Astrocyte (in vitro differentiated cells and primary cell): ENCODE data around the gene ACKR2. TPM values are rescaled to one million over a fixed set of nuclear protein-coding genes. Genes with fewer than 3 reads are reported as not detected.

Source experiments
- DNase-seq: peaks from one replicate; pipeline ENCODE4 v3.0.0-alpha.2; 2010; ENCODE audit warnings: low read depth
- FAIRE-seq: peaks from 2 replicates; lab custom pipeline; 2011; peaks lifted over from hg19 to GRCh38; lab: Jason Lieb, UNC
- H2AFZ ChIP-seq: 2 replicates; pipeline ENCODE4 v1.6.0; 2012; ENCODE audit warnings: low read depth, low read length, inconsistent platforms
- H3K27ac ChIP-seq: 2 replicates; pipeline ENCODE4 v1.5.1; 2011; ENCODE audit warnings: low read depth, low read length, inconsistent platforms
- H3K27me3 ChIP-seq: 2 replicates; pipeline ENCODE4 v1.6.0; 2011; ENCODE audit warnings: low read length, inconsistent platforms; ENCODE audit not compliant: insufficient read depth
- H3K36me3 ChIP-seq: 2 replicates; pipeline ENCODE4 v1.5.1; 2011; ENCODE audit warnings: low read length, inconsistent platforms; ENCODE audit not compliant: insufficient read depth
- H3K4me1 ChIP-seq: 2 replicates; pipeline ENCODE4 v1.5.1; 2011; ENCODE audit warnings: low read length, inconsistent platforms; ENCODE audit not compliant: insufficient read depth
- H3K4me2 ChIP-seq: 2 replicates; pipeline ENCODE4 v1.6.0; 2012; ENCODE audit warnings: low read length, inconsistent platforms
- H3K4me3 ChIP-seq: 2 replicates; pipeline ENCODE4 v1.5.1; 2011; ENCODE audit warnings: low read depth, mild to moderate bottlenecking, low read length, inconsistent platforms; ENCODE audit not compliant: insufficient read depth
- H3K79me2 ChIP-seq: 2 replicates; pipeline ENCODE4 v1.6.0; 2012; ENCODE audit warnings: mild to moderate bottlenecking, low read length, inconsistent platforms; ENCODE audit not compliant: insufficient read depth
- H3K9ac ChIP-seq: 2 replicates; pipeline ENCODE4 v1.6.0; 2012; ENCODE audit warnings: mild to moderate bottlenecking, low read length, inconsistent platforms
- H3K9me3 ChIP-seq: 2 replicates; pipeline ENCODE4 v1.5.1; 2012; ENCODE audit warnings: low read depth, mild to moderate bottlenecking, low read length, inconsistent platforms; ENCODE audit not compliant: insufficient read depth
- H4K20me1 ChIP-seq: 2 replicates; pipeline ENCODE4 v1.6.0; 2012; ENCODE audit warnings: low read length, inconsistent platforms; ENCODE audit not compliant: insufficient read depth
- H3K27ac Mint-ChIP-seq: one replicate; pipeline ENCODE4 v1.8.0; 2021; ENCODE audit warnings: mild to moderate bottlenecking, mixed read lengths; ENCODE audit not compliant: unreplicated experiment
- H3K27me3 Mint-ChIP-seq: one replicate; pipeline ENCODE4 v1.8.0; 2021; ENCODE audit warnings: low read depth, mixed read lengths; ENCODE audit not compliant: unreplicated experiment
- H3K36me3 Mint-ChIP-seq: one replicate; pipeline ENCODE4 v1.8.0; 2021; ENCODE audit warnings: low read depth, mixed read lengths; ENCODE audit not compliant: unreplicated experiment
- H3K4me1 Mint-ChIP-seq: one replicate; pipeline ENCODE4 v1.8.0; 2021; ENCODE audit warnings: low read depth, mixed read lengths; ENCODE audit not compliant: unreplicated experiment
- H3K4me3 Mint-ChIP-seq: one replicate; pipeline ENCODE4 v1.8.0; 2021; ENCODE audit warnings: mild to moderate bottlenecking, moderate library complexity, mixed read lengths; ENCODE audit not compliant: unreplicated experiment
- H3K9me3 Mint-ChIP-seq: one replicate; pipeline ENCODE4 v1.8.0; 2021; ENCODE audit warnings: mild to moderate bottlenecking, mixed read lengths; ENCODE audit not compliant: unreplicated experiment
- EZH2 ChIP-seq: IDR thresholded peaks from 2 replicates; pipeline ENCODE4 v1.6.1; 2012; ENCODE audit warnings: mild to moderate bottlenecking, low read length, inconsistent platforms; ENCODE audit not compliant: insufficient read depth
- total RNA-seq: library from RNA; stranded (reverse); gene quantifications from 2 replicates; pipeline ENCODE4 v1.2.1, GENCODE V29; 2021
- TF ChIP-seq, protein P1 (sequence below): IDR thresholded peaks from 2 replicates; pipeline ENCODE4 v1.5.1; 2011; ENCODE audit warnings: low read depth, mild to moderate bottlenecking, inconsistent platforms, low read length, moderate library complexity; ENCODE audit not compliant: insufficient read depth

ACKR2 gene
- total RNA-seq, 1 donor from 2014 or later, result 1.7 TPM

DNA sequence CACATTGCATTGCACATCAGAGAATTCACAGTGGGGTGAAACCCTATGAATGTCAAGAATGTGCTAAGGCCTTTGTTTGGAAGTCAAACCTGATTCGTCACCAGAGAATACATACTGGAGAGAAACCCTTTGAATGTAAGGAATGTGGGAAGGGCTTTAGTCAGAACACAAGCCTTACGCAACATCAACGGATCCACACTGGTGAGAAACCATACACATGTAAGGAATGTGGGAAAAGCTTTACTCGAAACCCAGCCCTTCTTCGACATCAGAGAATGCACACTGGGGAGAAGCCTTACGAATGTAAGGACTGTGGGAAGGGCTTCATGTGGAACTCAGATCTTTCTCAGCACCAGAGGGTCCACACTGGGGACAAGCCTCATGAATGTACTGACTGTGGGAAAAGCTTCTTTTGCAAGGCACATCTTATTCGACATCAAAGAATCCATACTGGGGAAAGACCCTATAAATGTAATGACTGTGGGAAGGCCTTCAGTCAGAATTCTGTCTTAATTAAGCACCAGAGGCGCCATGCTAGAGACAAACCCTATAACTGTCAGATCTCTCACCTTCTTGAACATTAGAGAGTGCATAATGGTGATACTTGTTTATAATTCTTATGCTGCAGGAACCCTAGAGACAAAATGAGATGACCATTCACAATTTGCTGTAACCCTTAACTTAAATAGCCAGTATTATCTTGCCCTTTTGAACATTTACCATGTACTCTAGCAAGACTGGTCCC, 105.7 kb downstream of the ACKR2 start:
- H3K27me3 Mint-ChIP-seq, result no peaks in the 10 kb centered on the region
- Histone ChIP-seq H3K4me3 (no peak overlapping the region), H2AFZ (no peak overlapping the region), H3K79me2 (no peaks in the 10 kb centered on the region), H4K20me1 (no peaks in the 10 kb centered on the region), H3K4me1 (no peaks in the 10 kb centered on the region), H3K9me3 (peaks cover 29% of the 10 kb centered on the region), H3K4me2 (no peak overlapping the region), H3K9ac (no peak overlapping the region), H3K27me3 (no peaks in the 10 kb centered on the region), H3K36me3 (peaks cover 3% of the 10 kb centered on the region), H3K27ac (no peak overlapping the region)
- H3K27ac Mint-ChIP-seq, result peak overlapping the region; percentile 34
- H3K36me3 Mint-ChIP-seq, result peaks cover 11% of the 10 kb centered on the region
- H3K4me1 Mint-ChIP-seq, result no peaks in the 10 kb centered on the region
- H3K4me3 Mint-ChIP-seq, result no peak overlapping the region
- H3K9me3 Mint-ChIP-seq, result peaks cover 42% of the 10 kb centered on the region
- TF ChIP-seq EZH2, result no peak
- TF ChIP-seq, protein P1, sequence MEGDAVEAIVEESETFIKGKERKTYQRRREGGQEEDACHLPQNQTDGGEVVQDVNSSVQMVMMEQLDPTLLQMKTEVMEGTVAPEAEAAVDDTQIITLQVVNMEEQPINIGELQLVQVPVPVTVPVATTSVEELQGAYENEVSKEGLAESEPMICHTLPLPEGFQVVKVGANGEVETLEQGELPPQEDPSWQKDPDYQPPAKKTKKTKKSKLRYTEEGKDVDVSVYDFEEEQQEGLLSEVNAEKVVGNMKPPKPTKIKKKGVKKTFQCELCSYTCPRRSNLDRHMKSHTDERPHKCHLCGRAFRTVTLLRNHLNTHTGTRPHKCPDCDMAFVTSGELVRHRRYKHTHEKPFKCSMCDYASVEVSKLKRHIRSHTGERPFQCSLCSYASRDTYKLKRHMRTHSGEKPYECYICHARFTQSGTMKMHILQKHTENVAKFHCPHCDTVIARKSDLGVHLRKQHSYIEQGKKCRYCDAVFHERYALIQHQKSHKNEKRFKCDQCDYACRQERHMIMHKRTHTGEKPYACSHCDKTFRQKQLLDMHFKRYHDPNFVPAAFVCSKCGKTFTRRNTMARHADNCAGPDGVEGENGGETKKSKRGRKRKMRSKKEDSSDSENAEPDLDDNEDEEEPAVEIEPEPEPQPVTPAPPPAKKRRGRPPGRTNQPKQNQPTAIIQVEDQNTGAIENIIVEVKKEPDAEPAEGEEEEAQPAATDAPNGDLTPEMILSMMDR, result no peak
- DNase-seq (no peak), FAIRE-seq (no peak)

Other genes starting within 250 kb of the ACKR2 start
- gene SEC22C, start 227.5 kb upstream of the ACKR2 start, total RNA-seq, result 36.7 and 37.4 TPM in 2 replicates
- gene SS18L2, start 218.6 kb upstream of the ACKR2 start, total RNA-seq, result 22.8 and 26.1 TPM in 2 replicates
- gene NKTR, start 208.8 kb upstream of the ACKR2 start, total RNA-seq, result 58.9 and 70.3 TPM in 2 replicates
- 9.3 and 10.2 TPM in 2 replicates for gene ZBTB47, start 155.7 kb upstream of the ACKR2 start, total RNA-seq
- not detected in 2 replicates for gene KLHL40, start 123.9 kb upstream of the ACKR2 start, total RNA-seq
- not detected in 2 replicates for gene HHATL, start 106.6 kb upstream of the ACKR2 start, total RNA-seq
- gene CCDC13, start 36.2 kb upstream of the ACKR2 start, total RNA-seq, result 0.84 and 1.3 TPM in 2 replicates
- gene HIGD1A, start 5.0 kb upstream of the ACKR2 start, total RNA-seq, result 125 and 150 TPM in 2 replicates
- not detected in 2 replicates for gene CYP8B1, start 66.4 kb downstream of the ACKR2 start, total RNA-seq
- 0.23 and 0.53 TPM in 2 replicates for gene ZNF662, start 96.7 kb downstream of the ACKR2 start, total RNA-seq
- 0.09 TPM in 1 of 2 replicates, not detected in the other for gene GASK1A, start 169.9 kb downstream of the ACKR2 start, total RNA-seq